Femur (tissue), 1 donor: Measurements from ENCODE around the gene CDR2.

Experiments
- DNase-seq: peaks from one replicate; pipeline ENCODE4 v3.0.0-alpha.2; 2017

The CDR2 gene

DNA sequence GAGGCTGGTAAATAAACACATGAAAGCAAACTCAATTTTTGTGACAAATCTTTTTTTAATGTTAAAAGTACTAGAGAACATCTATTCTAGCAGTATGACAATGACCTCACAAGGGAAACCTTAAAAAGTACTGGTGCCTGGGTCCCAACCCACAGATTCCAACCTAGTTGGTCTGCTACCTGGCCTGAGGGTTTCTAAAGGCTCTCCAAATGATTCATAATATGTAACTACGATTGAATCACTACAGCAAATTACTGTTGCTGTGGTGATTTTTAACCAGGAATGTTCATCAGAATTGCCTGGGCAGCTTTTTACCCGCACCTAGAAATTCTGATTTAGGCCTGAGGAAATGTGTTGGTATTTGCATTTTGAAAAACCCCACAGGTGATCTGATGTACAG lies 26.1 kb downstream of the CDR2 start:
- DNase-seq = no peak

DNA sequence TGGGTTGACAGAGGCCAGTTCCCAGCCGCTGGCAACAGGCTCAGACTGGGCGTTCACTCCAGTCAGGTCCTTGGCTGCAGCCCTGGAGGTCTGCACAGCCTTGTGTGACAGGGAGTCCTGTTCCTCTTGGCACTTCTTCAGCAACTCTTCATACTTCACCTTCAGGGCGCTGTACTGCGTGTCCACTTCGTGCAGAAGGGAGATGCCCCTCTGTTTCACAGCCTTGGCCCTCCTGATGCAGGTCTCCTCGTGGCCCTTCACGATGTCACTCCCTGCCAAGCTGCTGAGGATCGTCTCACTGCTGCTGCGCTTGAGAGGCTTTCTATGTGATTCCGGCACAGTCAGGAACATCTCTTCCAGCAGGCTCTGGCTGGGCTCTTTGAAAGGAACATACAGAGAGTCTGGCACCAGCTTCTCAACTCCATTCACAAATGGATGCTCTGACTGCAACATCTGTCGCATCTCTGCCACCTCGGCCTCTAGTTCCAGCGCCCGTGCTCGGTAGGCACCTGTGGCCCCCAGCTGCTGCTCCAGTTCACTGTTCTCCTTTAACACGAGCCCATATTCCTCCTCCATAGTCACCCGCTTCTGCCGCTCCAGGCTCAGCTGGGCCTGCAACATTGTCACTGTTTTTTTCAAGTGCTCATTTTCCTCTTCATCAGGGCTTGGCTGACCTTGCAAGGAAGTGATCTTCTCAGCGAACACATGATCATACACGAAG lies 27.2 kb downstream of the CDR2 start:
- no peak for DNase-seq

DNA sequence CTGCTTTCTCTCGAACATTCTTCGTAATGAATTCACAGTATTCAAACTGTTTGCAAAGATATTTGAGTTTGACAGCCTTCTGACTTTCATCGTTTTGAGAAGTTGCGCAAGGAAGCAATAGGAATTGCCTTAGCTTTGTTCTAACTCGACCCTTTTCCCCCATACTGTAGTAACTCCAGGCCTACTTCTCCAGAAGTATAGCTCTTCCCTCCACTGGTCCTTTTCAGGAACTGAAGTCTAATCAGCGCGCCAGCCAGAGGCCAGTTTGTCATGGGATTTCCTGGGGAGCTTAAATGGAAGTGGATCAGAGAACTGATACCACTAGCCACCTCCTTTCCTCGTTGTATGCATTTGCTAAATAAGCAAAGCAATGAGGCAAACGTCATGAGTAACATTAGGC lies 27.9 kb downstream of the CDR2 start:
- no peak for DNase-seq

DNA sequence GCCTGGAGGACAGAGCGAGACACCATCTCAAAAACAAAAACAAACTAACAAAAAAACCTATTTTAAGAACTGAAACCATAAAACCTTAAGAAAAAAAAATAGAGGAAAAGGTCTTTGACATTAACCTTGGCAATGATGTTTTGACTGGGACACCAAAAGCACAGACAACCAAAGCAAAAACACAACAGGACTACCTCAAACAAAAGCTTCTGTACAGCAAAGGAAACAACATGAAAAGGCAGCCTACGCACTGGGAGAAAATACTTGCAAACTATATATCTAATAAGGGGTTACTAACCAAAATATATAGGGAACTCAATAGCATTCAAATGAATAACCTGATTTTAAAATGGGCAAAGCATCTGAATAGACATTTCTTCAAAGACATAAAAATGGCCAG lies 32.3 kb downstream of the CDR2 start:
- no peak for DNase-seq

DNA sequence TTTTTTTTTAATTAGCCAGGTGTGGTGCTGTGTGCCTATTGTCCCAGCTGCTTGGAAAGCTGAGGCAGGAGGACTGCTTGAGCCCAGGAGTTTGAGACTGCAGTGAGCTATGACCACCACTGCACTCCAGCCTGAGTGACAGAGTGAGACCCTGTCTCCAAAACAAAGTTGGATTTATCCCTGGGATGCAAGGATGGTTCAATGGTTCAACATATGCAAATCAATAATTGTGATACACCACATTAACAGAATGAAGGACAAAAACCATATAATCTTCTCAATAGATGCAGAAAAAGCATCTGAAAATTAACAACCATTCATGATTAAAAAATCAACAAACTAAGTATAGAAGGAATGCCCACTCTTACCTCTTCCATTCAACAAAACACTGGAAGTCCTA lies 33.5 kb downstream of the CDR2 start:
- DNase-seq = no peak

DNA sequence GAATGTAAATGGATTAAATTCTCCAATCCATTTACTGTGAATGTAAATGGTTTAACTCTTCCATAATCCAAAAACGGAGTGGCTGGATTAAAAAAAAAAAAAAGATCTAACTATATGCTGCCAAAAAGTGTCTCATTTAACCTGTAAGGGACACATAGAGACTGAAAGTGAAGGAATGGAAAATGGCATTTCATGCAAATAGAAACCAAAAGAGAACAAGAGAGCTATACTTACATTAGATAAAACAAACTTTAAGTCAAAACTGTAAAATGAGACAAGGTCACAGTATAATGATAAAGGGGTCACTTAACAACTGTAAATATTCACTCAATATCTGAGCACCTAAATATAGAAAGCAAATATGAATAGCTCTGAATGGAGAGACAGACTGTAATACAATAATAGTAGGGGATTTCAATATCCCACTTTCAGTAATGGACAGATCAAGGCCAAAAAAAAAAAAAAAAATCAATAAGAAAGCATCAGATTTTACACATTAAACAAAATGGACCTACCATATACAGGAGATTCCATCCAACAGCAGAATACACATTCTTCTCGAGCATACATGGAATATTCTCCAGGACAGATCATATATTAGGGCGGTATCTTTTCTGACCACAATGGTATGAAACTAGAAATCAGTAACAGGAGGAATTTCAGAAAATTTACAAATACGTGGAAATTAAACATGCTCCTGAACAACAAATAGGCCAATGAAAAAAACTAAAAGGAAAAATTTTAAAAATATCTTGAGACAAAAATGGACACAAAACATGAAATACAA lies 36.4 kb downstream of the CDR2 start:
- DNase-seq = no peak

DNA sequence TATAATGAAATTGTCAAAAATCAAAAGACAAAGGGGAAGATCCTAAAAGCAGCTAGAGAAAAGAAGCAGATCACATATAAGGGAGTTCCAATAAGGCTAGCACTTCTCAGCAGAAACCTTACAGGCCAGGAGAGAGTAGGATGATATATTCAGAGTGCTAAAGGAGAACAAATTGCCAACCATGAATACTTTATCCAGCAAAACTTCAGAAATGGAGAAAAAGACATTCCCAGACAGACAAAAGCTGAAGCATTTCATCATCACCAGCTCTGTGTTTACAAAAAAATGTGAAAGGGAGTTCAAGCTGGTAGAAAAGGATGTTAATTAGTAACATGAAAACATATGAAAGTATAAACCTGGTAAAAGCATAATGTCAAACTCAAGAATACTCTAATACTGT lies 37.4 kb downstream of the CDR2 start:
- no peak for DNase-seq

DNA sequence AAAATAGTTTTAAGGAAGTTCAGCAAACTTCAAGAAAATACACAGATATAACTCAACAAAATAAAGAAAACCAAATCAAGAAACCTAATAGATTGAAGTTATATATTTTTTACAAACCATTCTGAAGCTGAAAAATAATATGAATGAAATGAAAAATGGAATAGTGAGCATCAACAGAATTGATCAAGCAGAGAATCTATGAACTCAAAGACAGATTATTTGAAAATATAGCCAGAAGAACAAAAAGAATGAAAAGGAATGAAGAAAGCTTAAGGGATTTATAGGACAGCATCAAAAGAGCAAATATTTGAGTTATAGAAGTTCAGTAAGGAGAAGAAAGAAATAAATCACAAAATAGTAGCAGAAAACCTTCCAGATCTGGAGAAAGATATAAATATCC lies 37.8 kb downstream of the CDR2 start:
- no peak for DNase-seq

DNA sequence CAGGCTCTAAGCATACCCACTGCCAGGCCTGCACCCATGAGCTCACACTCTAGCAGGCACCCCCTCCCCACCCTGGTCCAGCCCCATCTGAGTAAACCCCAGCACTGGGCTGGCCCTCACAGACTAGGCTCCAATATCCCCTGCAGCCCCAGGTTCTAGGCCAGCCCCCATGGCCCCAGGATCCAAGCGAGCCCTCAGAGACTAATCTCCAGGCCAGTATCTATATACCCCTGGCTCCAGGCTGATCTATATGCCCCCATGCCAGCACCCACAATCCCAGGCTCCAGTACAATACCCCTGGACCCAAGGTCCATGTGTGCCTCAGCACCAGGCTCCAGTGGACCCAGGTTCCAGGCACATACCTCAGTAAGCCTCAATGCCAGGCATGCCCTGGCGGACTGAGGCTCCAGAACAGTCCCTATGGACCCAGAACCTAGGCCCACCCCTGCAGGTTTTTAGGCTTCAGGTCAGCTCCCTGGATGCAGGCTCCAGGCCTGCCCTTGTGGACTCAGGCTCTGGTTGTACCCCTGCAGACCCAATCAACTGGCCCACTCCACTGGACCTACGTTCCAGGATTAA lies 38.7 kb downstream of the CDR2 start:
- DNase-seq = no peak

DNA sequence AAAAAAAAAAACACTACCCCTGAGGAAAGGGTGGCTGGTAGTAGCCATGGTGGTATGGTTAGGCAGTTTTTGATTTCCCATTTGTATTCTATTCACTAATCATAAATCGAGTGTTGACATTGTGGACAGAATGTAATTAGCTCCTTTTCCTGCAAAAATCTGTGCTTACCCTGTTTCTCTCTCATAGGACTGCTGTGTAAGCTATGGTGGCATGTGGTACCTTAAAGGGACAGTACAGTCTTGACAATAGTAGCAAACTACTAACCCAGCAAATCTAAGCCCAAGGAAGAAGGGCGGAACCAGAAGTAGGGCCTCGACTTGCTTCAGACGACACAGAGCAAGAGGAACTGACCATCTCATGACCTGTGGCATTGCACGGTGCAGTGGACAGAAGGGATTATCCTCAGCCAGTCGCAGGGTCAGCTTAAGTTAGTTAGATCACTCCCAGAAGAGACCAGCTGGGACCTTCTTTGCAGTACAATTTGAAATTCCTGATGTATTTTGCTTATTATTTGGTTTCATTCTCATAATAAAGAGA lies 40.9 kb downstream of the CDR2 start:
- no peak for DNase-seq

DNA sequence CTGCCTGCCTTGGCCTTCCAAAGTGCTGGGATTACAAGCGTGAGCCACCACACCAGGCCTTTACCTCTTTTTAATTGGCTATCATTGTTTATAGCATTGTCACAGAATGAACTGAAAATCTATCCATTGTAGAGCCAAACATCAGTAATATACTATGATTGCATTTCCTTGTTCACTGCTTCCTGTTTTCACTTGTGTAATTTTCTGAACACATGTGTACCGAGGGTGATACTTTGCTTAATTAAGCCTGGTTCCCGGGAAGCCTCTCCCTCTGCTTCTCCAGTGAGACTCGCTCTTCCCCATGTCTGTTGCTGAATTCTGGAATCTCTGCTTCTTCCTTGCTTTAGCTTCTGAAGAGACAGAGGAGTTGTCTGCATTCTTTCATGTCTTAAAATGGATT lies 44.1 kb downstream of the CDR2 start:
- no peak for DNase-seq

DNA sequence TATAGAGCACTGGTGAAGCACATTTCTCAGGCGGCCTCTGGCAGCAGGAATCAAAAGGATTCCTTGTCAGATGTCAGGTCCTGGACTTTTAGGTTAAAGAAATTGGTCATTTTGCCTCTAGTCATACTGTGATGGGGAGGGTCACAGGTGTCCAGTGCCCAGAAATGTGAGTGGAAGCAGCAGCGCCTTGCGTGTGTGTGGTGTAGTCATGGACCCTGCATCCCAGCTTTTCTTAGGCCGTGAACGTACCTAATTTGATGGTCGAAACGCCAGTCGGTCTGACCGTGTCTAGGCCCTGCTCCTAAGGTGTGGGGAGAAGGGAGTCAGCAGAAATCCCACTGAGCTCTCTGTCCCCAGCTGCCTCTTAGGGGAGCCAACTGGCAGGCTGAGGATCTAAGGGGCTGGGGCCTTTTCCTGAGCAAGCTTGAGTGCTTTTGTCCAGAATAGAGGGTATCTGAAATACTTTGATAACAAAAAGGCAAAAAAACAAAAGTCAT lies 45.2 kb downstream of the CDR2 start:
- no peak for DNase-seq

DNA sequence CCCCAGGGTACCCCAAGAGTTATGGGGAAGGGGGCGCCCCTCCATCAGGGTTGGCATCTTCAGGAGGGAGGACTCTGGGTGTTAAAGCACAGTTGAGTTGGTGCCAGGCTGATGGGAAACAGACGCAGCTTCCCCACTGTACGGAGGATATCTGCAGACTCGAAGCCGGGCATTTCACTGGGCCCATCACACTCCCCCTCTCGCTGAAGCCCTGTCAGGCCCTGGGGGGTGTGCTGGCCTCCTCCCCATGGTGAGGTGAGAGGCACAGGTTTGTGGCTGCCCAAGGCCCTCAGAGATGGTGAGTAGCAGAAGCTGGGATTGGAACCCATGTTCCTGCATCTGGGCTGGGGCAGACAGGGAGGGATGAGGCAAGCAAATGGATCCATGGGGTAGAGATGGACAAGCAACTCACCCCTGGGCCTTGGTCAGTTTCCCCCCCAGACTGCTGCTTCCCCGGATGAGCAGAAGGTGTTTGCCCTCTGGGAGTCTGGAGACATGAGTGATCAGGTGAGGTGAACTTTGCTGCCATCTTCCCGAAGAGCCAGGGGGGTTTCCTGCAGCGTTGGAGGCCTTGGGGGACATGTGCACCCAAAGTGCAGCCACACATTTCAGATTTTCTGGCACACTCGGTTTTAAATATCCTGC lies 46.2 kb downstream of the CDR2 start:
- DNase-seq = no peak

DNA sequence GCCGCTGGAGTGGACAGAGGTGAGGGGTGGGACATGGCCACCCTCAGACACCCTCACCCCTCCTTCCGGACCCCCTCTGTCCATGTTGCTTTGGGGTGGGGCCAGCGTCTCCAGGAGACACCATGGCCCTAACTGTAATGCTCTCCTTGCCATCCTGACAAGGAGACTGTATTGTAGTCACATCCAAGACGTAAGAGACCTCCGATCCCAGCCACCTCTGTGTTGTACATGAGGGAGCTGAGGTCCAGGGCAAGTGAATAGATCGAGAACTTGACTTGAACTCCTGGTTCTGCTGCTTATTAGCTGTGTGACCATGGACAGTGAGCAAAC lies 47.0 kb downstream of the CDR2 start:
- no peak for DNase-seq

DNA sequence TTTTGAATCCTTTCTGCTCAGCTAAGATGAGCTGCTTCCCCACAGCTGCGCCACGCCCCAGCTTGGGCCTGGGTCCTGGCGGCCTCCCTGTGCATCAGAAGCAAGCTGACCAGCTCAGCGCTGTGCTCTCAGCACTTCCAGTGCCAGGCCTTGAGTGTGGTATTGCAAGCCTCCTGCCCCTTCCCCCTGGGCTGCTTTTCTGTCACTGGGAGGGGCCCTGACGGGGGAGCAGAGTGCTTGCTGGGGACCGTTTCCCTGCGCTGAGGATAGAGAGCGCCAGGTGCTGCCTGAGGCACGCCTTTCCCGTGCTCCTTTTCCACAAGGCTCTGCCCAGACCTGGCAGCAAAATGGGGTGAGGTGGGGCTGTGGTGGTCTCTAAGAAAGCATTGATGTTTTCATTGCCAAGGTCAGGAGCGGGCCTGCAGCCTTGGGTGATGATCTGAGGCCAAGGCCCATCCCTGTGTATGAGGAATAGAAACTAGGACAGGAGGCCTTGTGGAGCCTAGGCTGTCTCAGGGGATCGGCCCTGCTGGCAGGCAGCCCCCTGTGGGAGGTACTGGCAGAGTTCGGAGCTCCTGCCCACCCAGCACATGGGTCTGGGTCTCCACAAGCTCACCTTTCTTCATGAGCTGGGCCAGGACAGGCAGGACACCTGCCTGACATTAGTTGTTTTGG lies 47.5 kb downstream of the CDR2 start:
- DNase-seq = no peak

DNA sequence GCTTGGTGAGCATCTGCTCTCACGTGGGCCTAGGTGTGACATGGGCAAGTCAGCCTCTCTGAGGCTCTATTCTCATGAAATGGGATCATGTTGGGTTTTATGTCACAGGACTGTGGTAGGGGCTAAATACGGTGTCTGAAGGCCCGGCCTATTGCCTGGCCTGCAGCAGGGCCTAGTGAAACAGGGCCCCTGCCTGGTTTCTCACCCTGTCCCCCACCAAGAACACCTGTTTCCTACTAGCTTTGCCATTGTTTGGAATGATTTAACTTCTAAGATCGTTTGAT lies 48.1 kb downstream of the CDR2 start:
- no peak for DNase-seq

DNA sequence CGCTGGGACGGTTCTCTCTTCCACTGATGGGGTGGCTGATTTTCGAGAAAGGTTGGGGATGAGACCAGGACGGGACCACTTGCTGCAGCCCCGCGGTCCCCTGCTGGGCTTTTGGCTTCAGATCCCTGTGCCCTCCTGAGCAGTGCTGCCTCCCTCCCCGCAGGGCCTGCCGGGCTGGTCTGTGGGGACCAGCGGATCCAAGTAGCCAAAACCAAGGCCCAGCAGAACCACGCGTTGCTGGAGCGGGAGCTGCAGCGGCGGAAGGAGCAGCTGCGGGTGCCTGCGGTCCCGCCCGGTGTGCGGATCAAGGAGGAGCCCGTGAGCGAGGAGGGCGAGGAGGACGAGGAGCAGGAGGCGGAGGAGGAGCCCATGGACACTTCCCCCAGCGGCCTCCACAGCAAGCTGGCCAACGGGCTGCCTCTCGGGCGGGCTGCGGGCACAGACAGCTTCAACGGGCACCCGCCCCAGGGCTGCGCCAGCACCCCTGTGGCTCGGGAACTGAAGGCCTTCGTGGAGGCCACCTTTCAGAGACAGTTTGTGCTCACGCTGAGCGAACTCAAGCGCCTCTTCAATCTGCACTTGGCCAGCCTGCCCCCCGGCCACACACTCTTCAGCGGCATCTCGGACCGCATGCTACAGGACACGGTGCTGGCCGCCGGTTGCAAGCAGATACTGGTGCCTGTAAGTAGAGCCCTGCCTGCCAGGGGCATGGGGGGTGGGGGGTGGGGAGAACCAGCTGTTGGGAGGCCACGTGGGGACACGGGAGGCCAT lies 48.6 kb downstream of the CDR2 start:
- DNase-seq = no peak

DNA sequence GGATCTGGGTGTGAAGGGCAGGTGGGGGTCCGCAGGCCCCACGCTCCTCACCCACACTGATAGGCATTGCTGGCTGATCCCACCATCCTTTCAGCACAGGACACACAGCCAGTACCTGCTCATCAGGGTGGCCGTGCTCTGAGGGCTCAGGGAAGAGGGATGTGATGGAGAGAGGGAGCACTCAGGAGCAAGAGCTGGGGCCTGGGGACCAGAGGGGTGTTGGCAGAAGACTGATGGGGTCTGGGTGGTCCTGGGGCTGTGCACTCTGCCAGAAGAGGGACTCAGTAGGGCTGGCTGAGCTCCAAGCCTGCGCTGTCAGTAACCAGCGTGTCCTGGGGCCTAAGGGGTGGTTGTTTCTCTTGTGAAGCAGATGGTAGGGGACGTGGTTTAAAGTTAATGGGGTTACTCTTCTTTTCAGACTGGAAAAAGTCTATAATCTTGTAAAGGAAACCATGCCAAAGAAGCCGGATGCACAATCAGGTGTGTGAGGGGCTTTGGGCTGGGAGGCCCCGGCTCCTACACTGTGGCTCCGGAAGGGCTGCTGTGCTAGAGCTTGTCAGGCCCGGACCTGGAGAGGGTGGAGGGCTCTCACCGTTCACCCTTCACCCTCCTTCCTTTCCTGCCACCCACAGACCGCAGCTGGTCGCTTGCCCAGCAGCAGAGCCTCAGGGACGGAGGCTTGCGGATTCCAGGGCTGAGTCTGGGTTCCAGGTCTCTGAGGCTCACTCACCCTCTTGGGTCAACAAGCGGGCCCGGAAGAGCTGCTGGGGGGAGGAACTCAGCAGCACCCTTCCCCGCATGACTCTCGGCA lies 49.4 kb downstream of the CDR2 start:
- no peak for DNase-seq

DNA sequence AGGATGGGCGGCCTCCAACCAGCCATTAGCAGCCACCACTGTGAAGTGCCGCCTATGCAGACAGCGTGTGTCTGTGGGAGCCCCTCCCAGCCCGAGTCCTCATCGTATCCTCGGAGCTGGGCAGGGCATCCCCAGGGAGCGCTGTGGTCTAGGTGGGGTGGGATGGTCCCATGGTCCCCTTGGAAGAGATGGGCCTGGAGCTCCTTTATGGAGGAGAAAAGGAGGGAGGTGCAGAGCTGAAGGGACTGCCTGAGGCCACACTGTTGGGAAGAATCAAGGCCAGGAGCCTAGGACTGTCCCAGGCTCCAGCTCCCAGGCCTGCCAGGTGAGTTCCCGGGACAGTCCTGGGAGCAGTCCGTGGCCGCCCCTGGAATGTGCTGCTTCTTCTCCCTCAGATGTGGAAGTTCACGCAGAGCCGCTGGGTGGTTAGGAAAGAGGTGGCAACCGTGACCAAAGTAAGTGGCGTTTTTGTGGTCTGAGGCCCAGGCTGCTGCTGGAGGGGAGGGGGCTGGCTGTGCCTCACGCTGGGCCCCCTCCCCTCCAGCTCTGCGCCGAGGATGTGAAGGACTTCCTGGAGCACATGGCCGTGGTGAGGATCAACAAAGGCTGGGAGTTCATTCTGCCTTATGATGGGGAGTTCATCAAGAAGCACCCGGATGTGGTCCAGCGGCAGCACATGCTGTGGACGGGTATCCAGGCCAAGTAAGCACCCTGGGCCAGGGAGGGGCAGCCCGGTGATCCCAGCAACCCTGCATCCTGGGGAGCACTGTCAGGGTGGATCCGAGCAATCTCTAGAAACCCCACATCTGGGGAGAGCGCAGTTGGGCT lies 50.2 kb downstream of the CDR2 start:
- DNase-seq = no peak

DNA sequence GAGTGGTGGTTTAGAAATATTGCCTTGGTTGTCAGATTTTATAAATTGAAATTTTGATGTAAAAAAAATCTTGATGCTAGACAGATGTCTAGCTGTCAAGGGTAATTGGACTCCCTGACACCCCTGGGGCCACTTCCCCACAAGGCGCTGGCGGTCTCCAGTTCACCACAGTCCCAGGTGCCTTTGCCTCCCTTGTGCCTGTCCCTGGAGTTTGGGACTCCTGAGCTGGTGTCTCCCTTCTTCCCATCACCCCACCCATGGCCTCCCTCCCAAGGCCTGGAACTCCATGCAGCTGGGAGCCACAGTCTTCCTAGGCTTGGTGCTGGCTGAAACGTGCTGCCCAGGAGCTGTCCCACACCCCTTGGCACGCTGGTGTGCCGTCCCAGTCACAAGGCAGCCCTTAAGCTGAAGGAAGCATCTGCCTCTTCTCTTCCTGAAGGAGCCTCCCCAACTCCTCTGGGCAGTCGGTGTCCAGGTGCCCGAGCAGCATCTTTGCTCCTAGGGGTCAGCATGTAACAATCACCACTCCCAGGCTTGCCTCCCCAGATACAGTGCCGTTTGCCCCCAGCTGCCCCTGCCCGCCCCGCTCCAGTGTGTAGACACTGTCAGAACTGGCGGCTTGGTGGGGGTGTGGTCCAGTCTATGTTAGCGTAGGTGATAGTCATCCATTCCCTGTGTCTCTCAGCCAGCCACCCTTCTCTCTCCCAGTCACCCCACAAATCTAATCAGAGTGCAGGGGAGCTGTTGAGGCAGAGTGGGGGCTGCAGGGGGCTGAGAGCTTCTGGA lies 51.1 kb downstream of the CDR2 start:
- DNase-seq = no peak
